A549 (cell line): ENCODE data around the gene AJAP1. TPM values are rescaled to one million over a fixed set of nuclear protein-coding genes. Genes with fewer than 3 reads are reported as not detected.

Experiments
- ATAC-seq, 2 experiments: fragments of 200-7000 bp in 1 of 2; fragments of >200 bp in 1 of 2; cut with Nextera tagmentation in 1 of 2; cut with Tn5 transposase in 1 of 2; 3 replicates each; pipeline versions ENCODE4 v1.8.0 to v1.9.1; 2018 to 2020; ENCODE audit warnings: mild to moderate bottlenecking in 1 of 2, moderate library complexity in 1 of 2
- CTCF ChIA-PET: fragments of 300-600 bp; sonication (Branson Sonifier 250); formaldehyde crosslinking; extraction: SDS; loops from one replicate; lab custom pipeline; 2021; ENCODE audit warnings: antibody characterized with exemption, inconsistent platforms; lab: Yijun Ruan, JAX
- POLR2A ChIA-PET: fragments of 350-600 bp; formaldehyde crosslinking; extraction: SDS; loops from one replicate; lab custom pipeline; 2021; ENCODE audit warnings: antibody characterized with exemption, inconsistent platforms; lab: Yijun Ruan, JAX
- DNase-seq, 2 experiments: peaks; one replicate each; pipeline versions ENCODE4 v3.0.0 to v3.0.0-alpha.2; 2011 to 2016; ENCODE audit warnings: low read depth in 1 of 2, low spot score in 1 of 2
- FAIRE-seq: peaks from 2 replicates; lab custom pipeline; 2011; peaks lifted over from hg19 to GRCh38; lab: Jason Lieb, UNC
- H3K27ac ChIP-seq, 2 experiments: fragments of >200 bp; sonication (Bioruptor Twin); formaldehyde crosslinking; 3 replicates each; pipeline ENCODE4 v1.5.1; 2016 to 2017
- H3K4me1 ChIP-seq: fragments of >200 bp; sonication (Bioruptor Twin); formaldehyde crosslinking; 3 replicates; pipeline ENCODE4 v1.6.1; 2016
- H3K4me2 ChIP-seq: fragments of >200 bp; sonication (Bioruptor Twin); formaldehyde crosslinking; 3 replicates; pipeline ENCODE4 v1.6.1; 2016
- H3K4me3 ChIP-seq: fragments of >200 bp; sonication (Bioruptor Twin); formaldehyde crosslinking; 3 replicates; pipeline ENCODE4 v1.5.1; 2016
- H3K9me3 ChIP-seq: fragments of >200 bp; sonication (Bioruptor Twin); formaldehyde crosslinking; 3 replicates; pipeline ENCODE4 v1.6.1; 2016
- CBX2 ChIP-seq: fragments of 200-600 bp; sonication (generic); IDR thresholded peaks from 2 replicates; pipeline ENCODE4 v1.6.1; 2016; ENCODE audit warnings: low read depth, mild to moderate bottlenecking, borderline replicate concordance
- CHD2 ChIP-seq: fragments of 150-350 bp; IDR thresholded peaks from 2 replicates; pipeline ENCODE4 v1.6.1; 2014; ENCODE audit warnings: low read length; ENCODE audit not compliant: partially characterized antibody
- CHD4 ChIP-seq: fragments of 200-600 bp; sonication (generic); IDR thresholded peaks from 2 replicates; pipeline ENCODE4 v1.6.1; 2016; ENCODE audit warnings: antibody characterized with exemption, mild to moderate bottlenecking, borderline replicate concordance
- ELK1 ChIP-seq: fragments of 150-350 bp; IDR thresholded peaks from 2 replicates; pipeline ENCODE4 v1.6.1; 2014; ENCODE audit warnings: low read depth, mild to moderate bottlenecking, low read length
- ESRRA ChIP-seq: fragments of 150-350 bp; IDR thresholded peaks from 2 replicates; pipeline ENCODE4 v1.6.1; 2014; ENCODE audit warnings: mild to moderate bottlenecking, low read length, borderline replicate concordance
- FOSB ChIP-seq: fragments of 250-450 bp; sonication (Bioruptor Pico); IDR thresholded peaks from 2 replicates; pipeline ENCODE4 v1.5.0; 2020; ENCODE audit warnings: mild to moderate bottlenecking, moderate library complexity
- GATA3 ChIP-seq: IDR thresholded peaks from 2 replicates; pipeline ENCODE4 v1.6.1; 2012; ENCODE audit warnings: borderline replicate concordance
- HEYL ChIP-seq: fragments of 250-450 bp; sonication (Bioruptor Pico); IDR thresholded peaks from 2 replicates; pipeline ENCODE4 v1.8.0; 2021; ENCODE audit warnings: mild to moderate bottlenecking, moderate library complexity
- HMGXB4 ChIP-seq: fragments of 250-450 bp; sonication (Bioruptor Pico); IDR thresholded peaks from 2 replicates; pipeline ENCODE4 v1.5.0; 2021; ENCODE audit warnings: mild to moderate bottlenecking, moderate library complexity, borderline replicate concordance
- KDM1A ChIP-seq: fragments of 200-600 bp; sonication (generic); IDR thresholded peaks from 2 replicates; pipeline ENCODE4 v1.6.1; 2016; ENCODE audit warnings: low read depth, mild to moderate bottlenecking
- KDM5A ChIP-seq: fragments of 200-600 bp; sonication (generic); IDR thresholded peaks from 2 replicates; pipeline ENCODE4 v1.6.1; 2016; ENCODE audit warnings: antibody characterized with exemption, mild to moderate bottlenecking
- MAFK ChIP-seq: fragments of 450-650 bp; IDR thresholded peaks from 2 replicates; pipeline ENCODE4 v1.6.1; 2014; ENCODE audit not compliant: partially characterized antibody
- MAX ChIP-seq: IDR thresholded peaks from 2 replicates; pipeline ENCODE4 v1.6.1; 2012
- MAZ ChIP-seq: fragments of 150-350 bp; IDR thresholded peaks from 2 replicates; pipeline ENCODE4 v1.6.1; 2014; ENCODE audit warnings: antibody characterized with exemption, low read depth, low read length, borderline replicate concordance
- RAD21 ChIP-seq, 2 experiments: fragments of >200 bp in 1 of 2; sonication (Bioruptor Twin) in 1 of 2; formaldehyde crosslinking in 1 of 2; IDR thresholded peaks in 1 of 2; conservative IDR thresholded peaks in 1 of 2; 2 replicates in 1 of 2; 3 replicates in 1 of 2; pipeline ENCODE4 v1.6.1; 2012 to 2018; ENCODE audit warnings: inconsistent platforms in 1 of 2
- RARB ChIP-seq: fragments of 250-450 bp; sonication (Bioruptor Pico); IDR thresholded peaks from 2 replicates; pipeline ENCODE4 v1.8.0; 2021; ENCODE audit warnings: mild to moderate bottlenecking, moderate library complexity
- RCOR1 ChIP-seq: fragments of 150-350 bp; IDR thresholded peaks from 2 replicates; pipeline ENCODE4 v1.6.1; 2014; ENCODE audit warnings: antibody characterized with exemption, low read length, low read depth
- SMC3 ChIP-seq: fragments of >200 bp; sonication (Bioruptor Twin); formaldehyde crosslinking; IDR thresholded peaks from 3 replicates; pipeline ENCODE4 v1.6.1; 2018; ENCODE audit warnings: inconsistent platforms
- WGBS: methylation state at CpG from one replicate; pipeline ENCODE4 v1.1.6; 2017; ENCODE audit errors: missing lambda C conversion rate; 5-methylcytosine and 5-hydroxymethylcytosine counted together
- polyA plus RNA-seq, 4 experiments: library from polyadenylated mRNA; depleted of rRNA in 3 of 4; stranded (reverse); fragments of >200 nt; fragmentation: RNase III in 1 of 4; extraction: RNeasy Plus Mini Kit Qiagen cat#74134 plus additional on column Dnase treatment in 1 of 4; gene quantifications; 2 replicates in 3 of 4; 3 replicates in 1 of 4; pipeline ENCODE4 v1.2.3, GENCODE V29; 2011 to 2017
- TF ChIP-seq, protein P1 (sequence below): fragments of 200-600 bp; sonication (generic); IDR thresholded peaks from 2 replicates; pipeline ENCODE4 v1.6.1; 2016; ENCODE audit warnings: antibody characterized with exemption, mild to moderate bottlenecking, moderate library complexity
- TF ChIP-seq, protein P2 (sequence below): IDR thresholded peaks from 2 replicates; pipeline ENCODE4 v1.6.1; 2012
- TF ChIP-seq, protein P3 (sequence below): fragments of >200 bp; sonication (Bioruptor Twin); formaldehyde crosslinking; IDR thresholded peaks from 3 replicates; pipeline ENCODE4 v1.5.1; 2016

AJAP1 gene
- polyA plus RNA-seq, 2 of the 4 experiments (the other 2 are of a cell fraction) = not detected

DNA sequence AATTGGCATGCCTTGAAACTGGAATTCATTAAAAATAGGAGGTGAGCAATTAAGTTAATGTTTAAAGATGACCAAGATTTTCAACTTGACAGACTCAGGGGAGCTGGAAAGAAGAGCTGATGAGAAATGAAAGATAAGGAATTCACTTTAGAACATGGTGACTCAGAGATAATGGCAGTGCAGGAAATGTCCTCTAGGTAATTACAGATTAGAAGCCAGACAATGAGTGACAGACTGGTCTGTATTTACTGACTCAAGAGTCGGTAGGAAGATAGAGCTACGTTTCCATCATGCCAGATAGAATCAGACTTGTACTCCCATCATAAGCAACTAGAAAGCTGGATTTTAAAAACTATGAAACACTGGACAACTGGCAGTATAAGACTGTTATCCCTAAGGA lies 151.6 kb downstream of the AJAP1 start (continued):
- TF ChIP-seq, protein P1, sequence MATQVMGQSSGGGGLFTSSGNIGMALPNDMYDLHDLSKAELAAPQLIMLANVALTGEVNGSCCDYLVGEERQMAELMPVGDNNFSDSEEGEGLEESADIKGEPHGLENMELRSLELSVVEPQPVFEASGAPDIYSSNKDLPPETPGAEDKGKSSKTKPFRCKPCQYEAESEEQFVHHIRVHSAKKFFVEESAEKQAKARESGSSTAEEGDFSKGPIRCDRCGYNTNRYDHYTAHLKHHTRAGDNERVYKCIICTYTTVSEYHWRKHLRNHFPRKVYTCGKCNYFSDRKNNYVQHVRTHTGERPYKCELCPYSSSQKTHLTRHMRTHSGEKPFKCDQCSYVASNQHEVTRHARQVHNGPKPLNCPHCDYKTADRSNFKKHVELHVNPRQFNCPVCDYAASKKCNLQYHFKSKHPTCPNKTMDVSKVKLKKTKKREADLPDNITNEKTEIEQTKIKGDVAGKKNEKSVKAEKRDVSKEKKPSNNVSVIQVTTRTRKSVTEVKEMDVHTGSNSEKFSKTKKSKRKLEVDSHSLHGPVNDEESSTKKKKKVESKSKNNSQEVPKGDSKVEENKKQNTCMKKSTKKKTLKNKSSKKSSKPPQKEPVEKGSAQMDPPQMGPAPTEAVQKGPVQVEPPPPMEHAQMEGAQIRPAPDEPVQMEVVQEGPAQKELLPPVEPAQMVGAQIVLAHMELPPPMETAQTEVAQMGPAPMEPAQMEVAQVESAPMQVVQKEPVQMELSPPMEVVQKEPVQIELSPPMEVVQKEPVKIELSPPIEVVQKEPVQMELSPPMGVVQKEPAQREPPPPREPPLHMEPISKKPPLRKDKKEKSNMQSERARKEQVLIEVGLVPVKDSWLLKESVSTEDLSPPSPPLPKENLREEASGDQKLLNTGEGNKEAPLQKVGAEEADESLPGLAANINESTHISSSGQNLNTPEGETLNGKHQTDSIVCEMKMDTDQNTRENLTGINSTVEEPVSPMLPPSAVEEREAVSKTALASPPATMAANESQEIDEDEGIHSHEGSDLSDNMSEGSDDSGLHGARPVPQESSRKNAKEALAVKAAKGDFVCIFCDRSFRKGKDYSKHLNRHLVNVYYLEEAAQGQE = no peak
- no peak for TF ChIP-seq CHD2
- TF ChIP-seq, protein P2, sequence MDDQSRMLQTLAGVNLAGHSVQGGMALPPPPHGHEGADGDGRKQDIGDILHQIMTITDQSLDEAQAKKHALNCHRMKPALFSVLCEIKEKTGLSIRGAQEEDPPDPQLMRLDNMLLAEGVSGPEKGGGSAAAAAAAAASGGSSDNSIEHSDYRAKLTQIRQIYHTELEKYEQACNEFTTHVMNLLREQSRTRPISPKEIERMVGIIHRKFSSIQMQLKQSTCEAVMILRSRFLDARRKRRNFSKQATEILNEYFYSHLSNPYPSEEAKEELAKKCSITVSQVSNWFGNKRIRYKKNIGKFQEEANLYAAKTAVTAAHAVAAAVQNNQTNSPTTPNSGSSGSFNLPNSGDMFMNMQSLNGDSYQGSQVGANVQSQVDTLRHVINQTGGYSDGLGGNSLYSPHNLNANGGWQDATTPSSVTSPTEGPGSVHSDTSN = no peak
- TF ChIP-seq HMGXB4 (CRISPR knock-in tag) = no peak
- TF ChIP-seq MAZ = no peak
- no peak for TF ChIP-seq FOSB (CRISPR knock-in tag)
- TF ChIP-seq RARB (CRISPR knock-in tag) = no peak
- TF ChIP-seq, protein P3, sequence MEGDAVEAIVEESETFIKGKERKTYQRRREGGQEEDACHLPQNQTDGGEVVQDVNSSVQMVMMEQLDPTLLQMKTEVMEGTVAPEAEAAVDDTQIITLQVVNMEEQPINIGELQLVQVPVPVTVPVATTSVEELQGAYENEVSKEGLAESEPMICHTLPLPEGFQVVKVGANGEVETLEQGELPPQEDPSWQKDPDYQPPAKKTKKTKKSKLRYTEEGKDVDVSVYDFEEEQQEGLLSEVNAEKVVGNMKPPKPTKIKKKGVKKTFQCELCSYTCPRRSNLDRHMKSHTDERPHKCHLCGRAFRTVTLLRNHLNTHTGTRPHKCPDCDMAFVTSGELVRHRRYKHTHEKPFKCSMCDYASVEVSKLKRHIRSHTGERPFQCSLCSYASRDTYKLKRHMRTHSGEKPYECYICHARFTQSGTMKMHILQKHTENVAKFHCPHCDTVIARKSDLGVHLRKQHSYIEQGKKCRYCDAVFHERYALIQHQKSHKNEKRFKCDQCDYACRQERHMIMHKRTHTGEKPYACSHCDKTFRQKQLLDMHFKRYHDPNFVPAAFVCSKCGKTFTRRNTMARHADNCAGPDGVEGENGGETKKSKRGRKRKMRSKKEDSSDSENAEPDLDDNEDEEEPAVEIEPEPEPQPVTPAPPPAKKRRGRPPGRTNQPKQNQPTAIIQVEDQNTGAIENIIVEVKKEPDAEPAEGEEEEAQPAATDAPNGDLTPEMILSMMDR = no peak
- no peak for TF ChIP-seq RCOR1
- no peak for TF ChIP-seq CBX2
- no peak for TF ChIP-seq KDM5A
- no peak for TF ChIP-seq KDM1A
- TF ChIP-seq, all 56 proteins: peak for 0

DNA sequence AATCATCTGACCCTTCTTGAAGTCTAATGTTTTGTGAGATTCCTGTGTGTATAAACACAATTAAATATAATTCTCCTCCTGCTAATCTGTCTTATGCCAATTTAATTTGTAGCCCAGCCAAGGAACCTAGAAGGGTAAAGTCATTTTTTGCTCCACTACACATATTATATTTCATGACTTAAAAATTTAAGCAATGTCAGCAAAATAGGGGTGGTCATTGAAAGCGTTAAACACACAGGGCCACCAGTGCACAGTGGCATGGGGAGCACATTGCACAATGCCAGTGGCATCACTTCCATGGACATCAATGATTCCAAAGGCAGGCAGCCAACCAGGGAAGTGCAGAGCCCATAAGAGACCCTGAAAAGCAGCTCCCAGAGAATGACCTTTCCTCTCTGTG lies 166.1 kb downstream of the AJAP1 start:
- no peak for TF ChIP-seq GATA3
- TF ChIP-seq HEYL (CRISPR knock-in tag) = no peak
- TF ChIP-seq MAFK = peak; percentile 88
- POLR2A ChIA-PET = no interaction called here
- Histone ChIP-seq H3K4me1 (no peaks in the 10 kb centered on the region), H3K4me3 (no peak overlapping the region), H3K4me2 (no peak overlapping the region), H3K27ac (no peak overlapping the region), H3K9me3 (no peaks in the 10 kb centered on the region)
- FAIRE-seq (no peak), ATAC-seq (no peak), DNase-seq (no peak)
- CTCF ChIA-PET = no interaction called here
- WGBS = 0% methylated on average over 1 of the region's 1 CpG

DNA sequence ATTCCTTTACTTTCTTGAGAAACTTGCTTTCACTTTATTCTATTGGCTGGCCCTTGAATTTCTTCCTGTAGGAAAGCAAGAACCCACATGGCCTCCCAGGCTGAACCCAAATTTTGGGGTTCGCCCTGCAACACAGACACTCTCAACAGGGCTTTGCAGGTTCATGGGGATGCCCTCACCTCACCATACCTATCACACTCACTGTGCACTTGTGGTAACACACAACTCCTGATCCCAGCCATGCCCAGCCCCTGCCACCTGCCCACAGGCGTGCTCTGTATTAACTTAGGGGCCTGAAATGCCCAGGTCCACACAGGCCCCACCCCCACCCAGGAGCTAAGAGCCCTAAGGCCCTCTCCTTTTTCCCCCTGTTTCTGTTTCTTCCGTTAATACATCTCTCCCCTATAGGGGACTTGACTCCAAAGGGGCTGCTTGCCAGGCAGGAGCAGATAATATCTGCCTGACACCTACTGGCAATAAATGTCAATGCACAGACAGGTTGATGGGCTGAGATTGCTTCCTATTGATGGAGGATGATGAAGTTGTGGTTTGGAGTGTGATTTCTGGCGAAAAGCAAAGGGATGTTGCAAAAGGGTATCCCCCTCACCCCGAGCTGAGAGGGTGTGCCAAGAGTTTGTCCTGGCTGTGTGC lies 171.5 kb downstream of the AJAP1 start:
- DNase-seq (peak; percentile 10 to 19), FAIRE-seq (no peak)
- CTCF ChIA-PET = no interaction called here
- no peak for TF ChIP-seq MAX
- TF ChIP-seq CHD4 = no peak
- no peak for TF ChIP-seq ESRRA
- TF ChIP-seq ELK1 = no peak
- TF ChIP-seq GATA3 = no peak
- TF ChIP-seq RCOR1 = no peak
- TF ChIP-seq MAFK = no peak
- TF ChIP-seq, protein P3 = peak; percentile 30
- TF ChIP-seq RAD21 (conservative IDR thresholded peaks at IDR 0.05 in 1 of 2, IDR thresholded peaks at IDR 0.05 in 1 of 2) = peak; percentile 46 to 62
- TF ChIP-seq SMC3 = peak; percentile 38; the same call in 2 of the 3 replicates

More for the DNA sequence above, 171.5 kb downstream of the AJAP1 start:
- POLR2A ChIA-PET = no interaction called here
- Histone ChIP-seq H3K4me3 (no peak overlapping the region), H3K4me2 (no peak overlapping the region), H3K4me1 (no peaks in the 10 kb centered on the region), H3K27ac (no peak overlapping the region), H3K9me3 (no peaks in the 10 kb centered on the region)
- ATAC-seq = peak in 1 of 2 experiments; percentile 73; a peak in 3 of 6 replicates
- WGBS = 8% methylated on average over 5 of the region's 5 CpGs
